Fibroblast of the aortic adventitia (primary cell): ENCODE data around the gene LSM14A. TPM values are rescaled to one million over a fixed set of nuclear protein-coding genes. Genes with fewer than 3 reads are reported as not detected.
A peak's percentile ranks its signal among the peaks of the same experiment; 100 is the strongest.

Experiments
- DNase-seq: peaks from one replicate; pipeline ENCODE4 v3.0.0-alpha.2; 2010; ENCODE audit warnings: low read depth
- H3K4me3 ChIP-seq: 2 replicates; pipeline ENCODE4 v1.5.1; 2011; ENCODE audit warnings: low read depth, mild to moderate bottlenecking, control low read depth, low read length, moderate library complexity
- total RNA-seq: library from RNA; depleted of rRNA; stranded (reverse); fragments of >200 nt; gene quantifications from 2 replicates; pipeline ENCODE4 v1.2.3, GENCODE V29; 2012; ENCODE audit warnings: low replicate concordance
- TF ChIP-seq, protein P1 (sequence below): IDR thresholded peaks from 2 replicates; pipeline ENCODE4 v1.5.1; 2011; ENCODE audit warnings: mild to moderate bottlenecking, low read length, control low read depth, inconsistent platforms; ENCODE audit not compliant: insufficient read depth

Gene LSM14A
- total RNA-seq, 1 donor = 55.5 TPM

DNA sequence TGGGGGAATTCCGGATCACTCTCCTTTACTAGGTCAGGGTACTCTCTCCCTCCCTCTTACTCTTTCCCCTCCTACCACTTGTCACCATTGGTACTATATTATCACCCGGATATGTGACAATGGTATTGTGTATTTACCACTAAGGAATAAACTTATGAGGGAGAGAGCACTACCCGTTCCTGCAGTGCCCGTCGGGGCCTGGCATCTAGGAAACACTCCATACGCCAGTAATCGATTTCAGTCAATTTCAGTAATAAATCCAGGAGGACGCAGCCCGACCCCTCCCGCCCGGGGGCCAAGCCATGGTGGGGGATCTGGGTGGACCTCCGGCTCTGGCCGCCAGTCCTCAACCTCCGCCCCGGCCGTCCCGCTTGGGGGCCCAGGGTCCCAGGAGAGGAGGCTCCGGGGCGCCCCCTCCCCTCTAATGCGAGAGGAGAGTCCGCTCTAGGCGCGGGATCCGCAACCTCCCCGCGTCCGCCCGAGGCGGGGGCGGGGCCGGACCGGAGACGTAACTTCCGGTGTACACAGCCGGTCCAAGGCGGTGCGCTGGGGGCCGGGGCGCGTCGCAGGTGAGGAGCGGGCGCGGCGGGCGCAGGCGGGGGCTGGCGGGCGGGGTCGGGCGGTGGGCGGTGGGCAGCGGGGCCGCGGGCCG is 81.9 kb downstream of the LSM14A start, which contains the start of gene GARRE1:
Gene GARRE1, plus strand, starts transcription at position 509 of the 652 bp plus-strand sequence. CDS start 45,920 bp downstream, outside the sequence.
- TF ChIP-seq, protein P1, sequence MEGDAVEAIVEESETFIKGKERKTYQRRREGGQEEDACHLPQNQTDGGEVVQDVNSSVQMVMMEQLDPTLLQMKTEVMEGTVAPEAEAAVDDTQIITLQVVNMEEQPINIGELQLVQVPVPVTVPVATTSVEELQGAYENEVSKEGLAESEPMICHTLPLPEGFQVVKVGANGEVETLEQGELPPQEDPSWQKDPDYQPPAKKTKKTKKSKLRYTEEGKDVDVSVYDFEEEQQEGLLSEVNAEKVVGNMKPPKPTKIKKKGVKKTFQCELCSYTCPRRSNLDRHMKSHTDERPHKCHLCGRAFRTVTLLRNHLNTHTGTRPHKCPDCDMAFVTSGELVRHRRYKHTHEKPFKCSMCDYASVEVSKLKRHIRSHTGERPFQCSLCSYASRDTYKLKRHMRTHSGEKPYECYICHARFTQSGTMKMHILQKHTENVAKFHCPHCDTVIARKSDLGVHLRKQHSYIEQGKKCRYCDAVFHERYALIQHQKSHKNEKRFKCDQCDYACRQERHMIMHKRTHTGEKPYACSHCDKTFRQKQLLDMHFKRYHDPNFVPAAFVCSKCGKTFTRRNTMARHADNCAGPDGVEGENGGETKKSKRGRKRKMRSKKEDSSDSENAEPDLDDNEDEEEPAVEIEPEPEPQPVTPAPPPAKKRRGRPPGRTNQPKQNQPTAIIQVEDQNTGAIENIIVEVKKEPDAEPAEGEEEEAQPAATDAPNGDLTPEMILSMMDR = no peak
- H3K4me3 ChIP-seq = peak within 1 kb of the TSS; percentile 80
- peak; percentile 35 for DNase-seq

DNA sequence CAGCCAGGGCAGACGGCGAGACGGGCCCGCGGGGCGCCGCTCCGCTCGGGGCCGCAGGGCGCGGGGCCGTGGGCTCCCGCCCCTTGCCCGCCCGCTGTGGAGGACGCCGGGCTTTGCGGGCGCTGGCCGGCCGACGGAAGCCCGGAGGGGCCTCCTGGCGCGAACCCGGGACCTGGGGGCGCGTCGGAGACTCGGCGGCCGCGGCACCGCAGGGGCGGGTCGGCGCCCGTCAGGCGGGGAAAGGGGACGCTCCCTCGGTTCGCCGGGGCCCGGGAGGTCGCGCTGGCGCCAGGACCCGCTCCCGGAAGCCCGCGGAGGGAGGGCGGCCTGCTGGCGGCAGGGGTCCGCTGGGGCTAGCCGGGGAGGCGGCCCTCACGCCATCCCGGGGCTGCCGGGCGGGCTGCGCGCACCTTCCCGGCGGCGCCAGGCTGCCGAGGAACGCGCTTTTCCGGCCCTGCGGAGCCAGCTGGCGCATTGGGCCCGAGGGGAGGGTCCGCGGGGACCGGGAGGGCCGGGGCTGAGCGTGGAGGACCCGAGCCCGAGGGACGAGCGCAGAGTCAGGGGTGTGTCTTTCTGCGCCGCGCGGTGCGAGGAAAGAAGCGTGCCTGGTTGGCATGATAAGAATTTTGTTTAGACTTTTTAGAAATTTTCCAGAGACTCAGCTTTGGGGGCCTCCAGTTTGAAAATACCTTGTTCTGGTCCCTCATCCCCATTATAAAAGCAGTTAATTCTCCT is 82.6 kb downstream of the LSM14A start:
- peak overlapping the region; percentile 80 for H3K4me3 ChIP-seq
- TF ChIP-seq, protein P1 = no peak
- no peak for DNase-seq

DNA sequence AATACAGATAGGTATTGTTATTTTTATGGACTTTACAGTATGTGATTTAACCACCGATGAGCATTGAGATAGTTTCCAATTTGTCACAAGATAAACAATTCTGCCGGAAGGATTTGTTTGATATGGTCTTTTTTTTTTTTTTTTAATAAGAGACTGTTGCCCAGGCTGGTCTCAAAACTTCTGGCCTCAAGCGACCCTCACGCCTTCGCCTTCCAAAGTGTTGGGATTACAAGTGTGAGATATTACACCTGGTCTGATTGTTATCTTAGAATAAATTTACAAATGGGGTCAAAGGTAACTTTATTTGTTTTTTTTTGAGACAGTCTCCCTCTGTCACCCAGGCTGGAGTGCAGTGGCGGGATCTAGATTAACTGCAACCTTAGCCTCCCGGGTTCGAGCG is 83.2 kb downstream of the LSM14A start:
- TF ChIP-seq, protein P1 = no peak
- DNase-seq = no peak
- H3K4me3 ChIP-seq = peak overlapping the region; percentile 80

DNA sequence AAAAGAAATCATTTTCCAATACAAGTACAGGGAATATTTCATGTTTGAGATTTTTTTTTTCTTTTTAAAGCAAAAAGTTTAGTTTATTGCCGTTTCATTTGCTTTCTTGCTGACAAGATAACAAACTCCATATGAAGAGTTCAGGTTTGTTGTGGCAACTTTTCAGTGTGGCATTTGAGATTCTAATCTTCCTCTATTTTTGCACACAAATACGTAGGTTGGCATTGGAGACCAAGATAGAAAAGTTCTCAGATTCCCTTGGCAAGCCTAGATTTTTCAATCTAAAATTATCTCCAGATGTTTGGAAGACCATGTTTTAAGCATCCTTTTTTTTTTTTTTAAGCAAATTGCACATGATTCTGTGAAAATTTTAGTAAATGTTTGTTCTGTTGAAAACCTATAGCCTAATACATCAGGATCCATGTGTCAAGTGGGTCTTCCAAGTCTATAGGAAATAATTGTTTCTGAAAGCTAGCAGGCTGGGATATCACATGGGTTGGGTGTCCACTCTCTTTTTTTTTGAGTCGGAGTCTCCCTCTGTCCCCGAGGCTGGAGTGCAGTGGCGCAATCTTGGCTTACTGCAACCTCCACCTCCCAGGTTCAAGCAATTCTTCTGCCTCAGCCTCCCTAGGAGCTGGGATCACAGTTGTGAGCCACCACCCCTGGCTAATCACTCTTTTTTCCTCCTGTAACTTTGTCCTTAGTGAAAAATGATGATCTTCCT is 84.7 kb downstream of the LSM14A start:
- no peak overlapping the region for H3K4me3 ChIP-seq
- DNase-seq = peak; percentile 67
- TF ChIP-seq, protein P1 = no peak

- TF ChIP-seq, protein P1 = no peak
- no peak overlapping the region for H3K4me3 ChIP-seq
- DNase-seq = no peak
Measured at GRCh38 chr19:34257559-34257924, 85.2 kb downstream of the LSM14A start.

- DNase-seq = peak; percentile 37
- TF ChIP-seq, protein P1 = no peak
- no peak overlapping the region for H3K4me3 ChIP-seq
Measured at GRCh38 chr19:34259367-34260095, 87.2 kb downstream of the LSM14A start.
